H9 (cell line): ENCODE data around the gene LEF1. TPM values are rescaled to one million over a fixed set of nuclear protein-coding genes. Genes with fewer than 3 reads are reported as not detected.
"Not testable (repeated sequence)": the region's sequence is repeated elsewhere in the genome, so short reads cannot be mapped to it uniquely, and the experiment has no call there.

Source experiments
- DNase-seq: peaks from one replicate; pipeline ENCODE4 v3.0.0-alpha.2; 2017
- H2AFZ ChIP-seq: one replicate; pipeline ENCODE4 v1.6.1; 2013; ENCODE audit warnings: mild to moderate bottlenecking, low read length, control low read depth, moderate library complexity
- H2AK5ac ChIP-seq: 2 replicates; pipeline ENCODE4 v1.6.1; 2013; ENCODE audit warnings: low read length, control low read depth, mixed read lengths; ENCODE audit not compliant: insufficient read length
- H2BK120ac ChIP-seq: one replicate; pipeline ENCODE4 v1.6.1; 2013; ENCODE audit warnings: low read depth, mild to moderate bottlenecking, low read length, control low read depth, inconsistent platforms; ENCODE audit not compliant: poor library complexity, severe bottlenecking
- H2BK12ac ChIP-seq: 2 replicates; pipeline ENCODE4 v1.6.1; 2013; ENCODE audit warnings: low read length, control low read depth, mixed read lengths, low read depth; ENCODE audit not compliant: insufficient read length
- H2BK15ac ChIP-seq: 2 replicates; pipeline ENCODE4 v1.6.1; 2013; ENCODE audit warnings: low read depth, low read length, control low read depth
- H2BK20ac ChIP-seq: one replicate; pipeline ENCODE4 v1.6.1; 2013; ENCODE audit warnings: low read depth, mild to moderate bottlenecking, low read length, control low read depth, inconsistent platforms; ENCODE audit not compliant: poor library complexity, severe bottlenecking
- H2BK5ac ChIP-seq: 2 replicates; pipeline ENCODE4 v1.6.1; 2013; ENCODE audit warnings: low read length, control low read depth, mixed read lengths; ENCODE audit not compliant: insufficient read length
- H3K14ac ChIP-seq: 2 replicates; pipeline ENCODE4 v1.6.1; 2013; ENCODE audit warnings: low read length, control low read depth; ENCODE audit not compliant: insufficient read depth
- H3K18ac ChIP-seq: 2 replicates; pipeline ENCODE4 v1.6.1; 2013; ENCODE audit warnings: low read depth, mild to moderate bottlenecking, mixed read lengths, low read length, control low read depth; ENCODE audit not compliant: insufficient read length
- H3K23ac ChIP-seq: 2 replicates; pipeline ENCODE4 v1.6.1; 2013; ENCODE audit warnings: low read length, control low read depth, mixed read lengths, low read depth; ENCODE audit not compliant: insufficient read length
- H3K23me2 ChIP-seq: 2 replicates; pipeline ENCODE4 v1.6.1; 2013; ENCODE audit warnings: low read depth, mild to moderate bottlenecking, mixed read lengths, low read length, control low read depth; ENCODE audit not compliant: insufficient read length, poor library complexity, severe bottlenecking
- H3K27ac ChIP-seq: 2 replicates; pipeline ENCODE4 v1.5.1; 2013; ENCODE audit warnings: low read length, control low read depth, mixed read lengths, low read depth; ENCODE audit not compliant: insufficient read length
- H3K27me3 ChIP-seq: 2 replicates; pipeline ENCODE4 v1.6.1; 2013; ENCODE audit warnings: low read length, control low read depth, inconsistent platforms; ENCODE audit not compliant: insufficient read depth
- H3K4ac ChIP-seq: 2 replicates; pipeline ENCODE4 v1.6.1; 2013; ENCODE audit warnings: low read depth, mild to moderate bottlenecking, control low read depth, inconsistent platforms, low read length, moderate library complexity
- H3K4me1 ChIP-seq: 2 replicates; pipeline ENCODE4 v1.6.1; 2013; ENCODE audit warnings: low read length, control low read depth, inconsistent platforms; ENCODE audit not compliant: insufficient read depth
- H3K4me2 ChIP-seq: 2 replicates; pipeline ENCODE4 v1.6.1; 2013; ENCODE audit warnings: low read length, control low read depth, mixed read lengths; ENCODE audit not compliant: insufficient read length, insufficient read depth
- H3K56ac ChIP-seq: 2 replicates; pipeline ENCODE4 v1.6.1; 2013; ENCODE audit warnings: low read depth, mild to moderate bottlenecking, mixed read lengths, low read length, control low read depth; ENCODE audit not compliant: insufficient read length
- H3K79me1 ChIP-seq: 2 replicates; pipeline ENCODE4 v1.6.1; 2013; ENCODE audit warnings: low read depth, mild to moderate bottlenecking, moderate library complexity, low read length, control low read depth, inconsistent platforms; ENCODE audit not compliant: insufficient read depth, poor library complexity, severe bottlenecking
- H3K79me2 ChIP-seq: 2 replicates; pipeline ENCODE4 v1.6.1; 2013; ENCODE audit warnings: low read length, control low read depth, inconsistent platforms; ENCODE audit not compliant: insufficient read depth
- H3K9ac ChIP-seq: 2 replicates; pipeline ENCODE4 v1.6.1; 2013; ENCODE audit warnings: low read length, control low read depth, mixed read lengths; ENCODE audit not compliant: insufficient read length; ENCODE audit errors: extremely low read depth
- H3K9me3 ChIP-seq: one replicate; pipeline ENCODE4 v1.6.1; 2013; ENCODE audit warnings: low read depth, low read length, inconsistent platforms; ENCODE audit not compliant: control insufficient read depth
- H3T11ph ChIP-seq: one replicate; pipeline ENCODE4 v1.6.1; 2013; ENCODE audit warnings: mild to moderate bottlenecking, low read length, control low read depth, inconsistent platforms
- H4K20me1 ChIP-seq: one replicate; pipeline ENCODE4 v1.6.1; 2013; ENCODE audit not compliant: control insufficient read depth, insufficient read length, insufficient read depth
- H4K5ac ChIP-seq: 2 replicates; pipeline ENCODE4 v1.6.1; 2013; ENCODE audit warnings: low read depth, mild to moderate bottlenecking, mixed read lengths, low read length, control low read depth; ENCODE audit not compliant: insufficient read length
- H4K8ac ChIP-seq: replicated peaks from 2 replicates; pipeline ENCODE4 v1.6.1; 2013; ENCODE audit warnings: low read length, control low read depth, mixed read lengths, low read depth; ENCODE audit not compliant: insufficient read length
- H4K91ac ChIP-seq: 2 replicates; pipeline ENCODE4 v1.6.1; 2013; ENCODE audit warnings: low read depth, mild to moderate bottlenecking, moderate library complexity, mixed read lengths, low read length, control low read depth; ENCODE audit not compliant: insufficient read length
- H3K27ac Mint-ChIP-seq, 3 experiments: 2 replicates in 2 of 3; 3 replicates in 1 of 3; pipeline ENCODE4 v1.8.0; 2020 to 2021; ENCODE audit warnings: mixed read lengths in 3 of 3, mild to moderate bottlenecking in 1 of 3, moderate library complexity in 1 of 3
- H3K27me3 Mint-ChIP-seq: 2 replicates; pipeline ENCODE4 v1.8.0; 2021; ENCODE audit warnings: low read depth, mild to moderate bottlenecking, moderate library complexity, mixed read lengths
- H3K36me3 Mint-ChIP-seq, 3 experiments: 2 replicates in 2 of 3; 3 replicates in 1 of 3; pipeline ENCODE4 v1.8.0; 2020 to 2021; ENCODE audit warnings: low read depth in 3 of 3, mixed read lengths in 3 of 3; ENCODE audit not compliant: insufficient read depth in 1 of 3
- H3K4me1 Mint-ChIP-seq, 2 experiments: 2 replicates each; pipeline ENCODE4 v1.8.0; 2020; ENCODE audit warnings: mixed read lengths in 2 of 2
- H3K4me3 Mint-ChIP-seq, 2 experiments: 2 replicates in 1 of 2; 3 replicates in 1 of 2; pipeline ENCODE4 v1.8.0; 2020 to 2021; ENCODE audit warnings: mild to moderate bottlenecking in 2 of 2, mixed read lengths in 2 of 2, moderate library complexity in 1 of 2
- H3K9me3 Mint-ChIP-seq, 2 experiments: 2 replicates in 1 of 2; 3 replicates in 1 of 2; pipeline ENCODE4 v1.8.0; 2020; ENCODE audit warnings: mild to moderate bottlenecking in 2 of 2, mixed read lengths in 2 of 2, moderate library complexity in 1 of 2
- CTCF ChIP-seq: fragments of 200-600 bp; sonication (generic); conservative IDR thresholded peaks from 3 replicates; pipeline ENCODE4 v1.8.0; 2021; ENCODE audit warnings: antibody characterized with exemption, mild to moderate bottlenecking
- WGBS: extraction: QIAGEN DNeasy Blood & Tissue Kit; methylation state at CpG from one replicate; pipeline ENCODE4 v1.1.7; 2013; ENCODE audit warnings: missing lambda C conversion rate, low lambda C conversion rate, mixed read lengths; ENCODE audit not compliant: insufficient read length; ENCODE audit errors: extremely low coverage; 5-methylcytosine and 5-hydroxymethylcytosine counted together
- total RNA-seq: library from RNA; stranded (reverse); gene quantifications from 2 replicates; pipeline ENCODE4 v1.2.1, GENCODE V29; 2021

Gene LEF1
- total RNA-seq, 1 experiment from 2014 or later = 2.5 TPM

GRCh38 chr4:108051343-108051742 lies 117.4 kb downstream of the LEF1 start:
- Histone ChIP-seq H3T11ph (no peak overlapping the region), H3K27ac (no peak overlapping the region), H3K4me1 (peaks cover 3% of the 10 kb centered on the region; the same call in 1 of the 2 replicates), H3K23ac (no peak overlapping the region), H3K79me2 (no peaks in the 10 kb centered on the region), H3K9ac (no peak overlapping the region), H2BK120ac (no peak overlapping the region), H2AK5ac (no peak overlapping the region), H3K23me2 (no peaks in the 10 kb centered on the region), H3K27me3 (no peaks in the 10 kb centered on the region; the same call in 1 of the 2 replicates), H4K8ac (no peak overlapping the region), H3K4me2 (no peak overlapping the region), H3K79me1 (no peaks in the 10 kb centered on the region), H2BK12ac (no peak overlapping the region), H3K4ac (no peak overlapping the region), H4K5ac (no peak overlapping the region), H2BK15ac (no peak overlapping the region), H2AFZ (no peak overlapping the region), H3K14ac (no peak overlapping the region), H2BK20ac (no peak overlapping the region), H4K91ac (no peak overlapping the region), H3K56ac (no peak overlapping the region), H4K20me1 (no peaks in the 10 kb centered on the region), H3K18ac (no peak overlapping the region), H3K9me3 (no peaks in the 10 kb centered on the region), H2BK5ac (no peak overlapping the region)
- no peak overlapping the region for H3K4me3 Mint-ChIP-seq
- peaks cover 47% of the 10 kb centered on the region for H3K27me3 Mint-ChIP-seq
- H3K9me3 Mint-ChIP-seq = no peaks in the 10 kb centered on the region
- no CpG with 5 or more reads among the region's 10 CpGs for WGBS
- no peak overlapping the region for H3K27ac Mint-ChIP-seq
- DNase-seq = no peak
- H3K4me1 Mint-ChIP-seq = peaks cover 9 to 14% of the 10 kb centered on the region in 2 experiments
- no peaks in the 10 kb centered on the region; a peak in 1 of 7 replicates for H3K36me3 Mint-ChIP-seq
- TF ChIP-seq CTCF = no peak

GRCh38 chr4:108050166-108051111 lies 118.3 kb downstream of the LEF1 start:
- H4K20me1 ChIP-seq, H3K4ac ChIP-seq, H3K36me3 Mint-ChIP-seq, H3K4me2 ChIP-seq, H3K27ac ChIP-seq, H2BK20ac ChIP-seq, H3K18ac ChIP-seq, H4K5ac ChIP-seq, H3K56ac ChIP-seq, H3T11ph ChIP-seq, H2BK5ac ChIP-seq, H3K4me1 ChIP-seq, H3K9ac ChIP-seq, H2AK5ac ChIP-seq, H2BK15ac ChIP-seq, H3K23ac ChIP-seq, H2AFZ ChIP-seq, H4K8ac ChIP-seq, H3K4me1 Mint-ChIP-seq, H3K27ac Mint-ChIP-seq, H3K9me3 ChIP-seq, H3K4me3 Mint-ChIP-seq, H4K91ac ChIP-seq, H2BK12ac ChIP-seq, H3K9me3 Mint-ChIP-seq, H3K14ac ChIP-seq, H3K79me1 ChIP-seq, H2BK120ac ChIP-seq, H3K23me2 ChIP-seq, H3K27me3 ChIP-seq, DNase-seq, H3K79me2 ChIP-seq: not testable (repeated sequence)
- peaks cover 47% of the 10 kb centered on the region for H3K27me3 Mint-ChIP-seq
- no CpG with 5 or more reads among the region's 10 CpGs for WGBS
